HG02763 (cell line): Measurements from ENCODE around the gene ADCYAP1.

Source experiments
- ATAC-seq: cut with Tn5 transposase; IDR thresholded peaks from one replicate; pipeline ENCODE4 v1.9.1; 2021; ENCODE audit warnings: mild to moderate bottlenecking, moderate library complexity; ENCODE audit not compliant: unreplicated experiment

The ADCYAP1 gene

GRCh38 chr18:959854-960253, 55.2 kb downstream of the ADCYAP1 start:
- no peak for ATAC-seq
